Measurements from ENCODE around the gene FUT1. TPM values are rescaled to one million over a fixed set of nuclear protein-coding genes. Genes with fewer than 3 reads are reported as not detected.

The FUT1 gene
- total RNA-seq, 1 donor from 2014 or later, result 0.82 TPM

Small RNAs within 50 kb of the gene (small RNA-seq; reads per million reads assigned to genes)
- gene RNU6-317P, result not detected

Other genes with a start within 250 kb of the FUT1 start
- gene LMTK3, start 240.8 kb downstream of the FUT1 start, total RNA-seq, result 10.6 TPM
- gene SULT2B1, start 200.5 kb downstream of the FUT1 start, total RNA-seq, result 0.82 TPM
- gene SPACA4, start 145.9 kb downstream of the FUT1 start, total RNA-seq, result not detected
- gene FAM83E, start 137.6 kb downstream of the FUT1 start, total RNA-seq, result 0.41 TPM
- gene RPL18, start 133.5 kb downstream of the FUT1 start, total RNA-seq, result 1,742 TPM
- gene SPHK2, start 133.1 kb downstream of the FUT1 start, total RNA-seq, result 6.9 TPM
- gene DBP, start 115.3 kb downstream of the FUT1 start, total RNA-seq, result 4.9 TPM
- gene CA11, start 106.5 kb downstream of the FUT1 start, total RNA-seq, result 12.6 TPM
- gene NTN5, start 79.6 kb downstream of the FUT1 start, total RNA-seq, result not detected
- gene FUT2, start 56.7 kb downstream of the FUT1 start, total RNA-seq, result under 0.01 TPM
- 0.41 TPM for gene MAMSTR, start 32.9 kb downstream of the FUT1 start, total RNA-seq
- gene RASIP1, start 12.0 kb downstream of the FUT1 start, total RNA-seq, result 2.9 TPM
- gene IZUMO1, start 5.7 kb downstream of the FUT1 start, total RNA-seq, result not detected
- gene FGF21, start 2.9 kb upstream of the FUT1 start, total RNA-seq, result not detected
- gene BCAT2, start 58.4 kb upstream of the FUT1 start, total RNA-seq, result 11.4 TPM
- 1.2 TPM for gene HSD17B14, start 83.8 kb upstream of the FUT1 start, total RNA-seq
- gene PLEKHA4, start 116.0 kb upstream of the FUT1 start, total RNA-seq, result 1.6 TPM
- gene PPP1R15A, start 119.8 kb upstream of the FUT1 start, total RNA-seq, result 23.6 TPM
- under 0.01 TPM for gene TULP2, start 146.1 kb upstream of the FUT1 start, total RNA-seq
- gene NUCB1, start 147.7 kb upstream of the FUT1 start, total RNA-seq, result 39.5 TPM
- gene DHDH, start 181.1 kb upstream of the FUT1 start, total RNA-seq, result not detected
- gene BAX, start 202.2 kb upstream of the FUT1 start, total RNA-seq, result 9.4 TPM
- gene FTL, start 212.7 kb upstream of the FUT1 start, total RNA-seq, result 713 TPM
- gene GYS1, start 240.7 kb upstream of the FUT1 start, total RNA-seq, result 12.6 TPM
- gene RUVBL2, start 241.2 kb upstream of the FUT1 start, total RNA-seq, result 121 TPM

Measured in frontal cortex (tissue), 1 donor.